GM23338 (cell line): ENCODE data around the gene PRKAR1B. TPM values are rescaled to one million over a fixed set of nuclear protein-coding genes. Genes with fewer than 3 reads are reported as not detected.

Experiments
- ATAC-seq: fragments of 200-7000 bp; cut with Tn5 transposase; 3 replicates; pipeline ENCODE4 v1.9.1; 2020
- DNase-seq: peaks from one replicate; pipeline ENCODE4 v3.0.0-alpha.2; 2015; ENCODE audit warnings: low spot score
- H2AFZ ChIP-seq: fragments of 200-600 bp; sonication (generic); 2 replicates; pipeline ENCODE4 v1.8.0; 2016; ENCODE audit warnings: antibody characterized with exemption, mild to moderate bottlenecking, moderate library complexity
- H3F3A ChIP-seq: fragments of 200-600 bp; sonication (generic); replicated peaks from 2 replicates; pipeline ENCODE4 v1.8.0; 2017; ENCODE audit warnings: antibody characterized with exemption, mixed run types, low read depth
- H3K27ac ChIP-seq: fragments of 200-600 bp; sonication (generic); 2 replicates; pipeline ENCODE4 v1.6.1; 2016; ENCODE audit warnings: low read depth
- H3K27me3 ChIP-seq: fragments of 200-600 bp; sonication (generic); 2 replicates; pipeline ENCODE4 v1.8.0; 2016; ENCODE audit warnings: mild to moderate bottlenecking, mixed run types, moderate library complexity; ENCODE audit not compliant: insufficient read depth
- H3K36me3 ChIP-seq: fragments of 200-600 bp; sonication (generic); 2 replicates; pipeline ENCODE4 v1.8.0; 2016; ENCODE audit warnings: mild to moderate bottlenecking; ENCODE audit not compliant: insufficient read depth
- H3K4me1 ChIP-seq: fragments of 200-600 bp; sonication (generic); 2 replicates; pipeline ENCODE4 v1.8.0; 2016; ENCODE audit warnings: mild to moderate bottlenecking, moderate library complexity; ENCODE audit not compliant: insufficient read depth
- H3K4me2 ChIP-seq: fragments of 200-600 bp; sonication (generic); 2 replicates; pipeline ENCODE4 v1.7.1; 2017; ENCODE audit warnings: mixed run types
- H3K4me3 ChIP-seq: fragments of 200-600 bp; sonication (generic); 2 replicates; pipeline ENCODE4 v1.6.1; 2016; ENCODE audit warnings: mixed run types
- H3K79me2 ChIP-seq: fragments of 200-600 bp; sonication (generic); replicated peaks from 2 replicates; pipeline ENCODE4 v1.8.0; 2017; ENCODE audit warnings: mild to moderate bottlenecking; ENCODE audit not compliant: insufficient read depth
- H3K9me2 ChIP-seq: fragments of 200-600 bp; sonication (generic); 2 replicates; pipeline ENCODE4 v1.8.0; 2017; ENCODE audit not compliant: insufficient read depth
- H4K20me1 ChIP-seq: fragments of 200-600 bp; sonication (generic); replicated peaks from 2 replicates; pipeline ENCODE4 v1.8.0; 2017; ENCODE audit warnings: mild to moderate bottlenecking; ENCODE audit not compliant: insufficient read depth
- H3K27ac Mint-ChIP-seq: 2 replicates; pipeline ENCODE4 v1.8.0; 2020; ENCODE audit warnings: inconsistent platforms, mild to moderate bottlenecking, moderate library complexity, mixed read lengths
- H3K27me3 Mint-ChIP-seq: 3 replicates; pipeline ENCODE4 v1.8.0; 2022; ENCODE audit warnings: low read depth, mild to moderate bottlenecking, moderate library complexity, mixed read lengths, inconsistent platforms; ENCODE audit not compliant: insufficient read depth, poor library complexity
- H3K36me3 Mint-ChIP-seq: 3 replicates; pipeline ENCODE4 v1.8.0; 2021; ENCODE audit warnings: low read depth, mild to moderate bottlenecking, inconsistent platforms, moderate library complexity, mixed read lengths
- H3K4me1 Mint-ChIP-seq: 3 replicates; pipeline ENCODE4 v1.8.0; 2020; ENCODE audit warnings: mild to moderate bottlenecking, inconsistent platforms, mixed read lengths
- H3K4me3 Mint-ChIP-seq: 3 replicates; pipeline ENCODE4 v1.8.0; 2021; ENCODE audit warnings: moderate library complexity, mild to moderate bottlenecking, inconsistent platforms, mixed read lengths
- H3K9me3 Mint-ChIP-seq: 3 replicates; pipeline ENCODE4 v1.8.0; 2020; ENCODE audit warnings: moderate library complexity, mild to moderate bottlenecking, inconsistent platforms, mixed read lengths
- CREB1 ChIP-seq: fragments of 250-450 bp; sonication (Bioruptor Pico); IDR thresholded peaks from 2 replicates; pipeline ENCODE4 v1.5.0; 2020; ENCODE audit warnings: low read depth, mild to moderate bottlenecking, moderate library complexity
- EZH2 ChIP-seq: fragments of 200-600 bp; sonication (generic); IDR thresholded peaks from one replicate; pipeline ENCODE4 v1.8.0; 2017; ENCODE audit warnings: antibody characterized with exemption, mild to moderate bottlenecking, low read depth; ENCODE audit not compliant: unreplicated experiment
- EZH2phosphoT487 ChIP-seq: fragments of 200-600 bp; sonication (generic); IDR thresholded peaks from one replicate; pipeline ENCODE4 v1.8.1; 2018; ENCODE audit warnings: antibody characterized with exemption; ENCODE audit not compliant: unreplicated experiment
- JUNB ChIP-seq: IDR thresholded peaks from one replicate; pipeline ENCODE4 v1.6.1; 2016; ENCODE audit warnings: antibody characterized with exemption; ENCODE audit not compliant: unreplicated experiment
- NANOG ChIP-seq: IDR thresholded peaks from 2 replicates; pipeline ENCODE4 v1.6.1; 2016; ENCODE audit warnings: antibody characterized with exemption, borderline replicate concordance
- POLR2AphosphoS5 ChIP-seq: IDR thresholded peaks from 2 replicates; pipeline ENCODE4 v1.6.1; 2016; ENCODE audit warnings: antibody characterized with exemption, low read depth
- STAT1 ChIP-seq: IDR thresholded peaks from one replicate; pipeline ENCODE4 v1.6.1; 2016; ENCODE audit warnings: antibody characterized with exemption; ENCODE audit not compliant: unreplicated experiment
- ZNF114 ChIP-seq: fragments of 250-450 bp; sonication (Bioruptor Pico); IDR thresholded peaks from 2 replicates; pipeline ENCODE4 v1.5.0; 2020; ENCODE audit warnings: mild to moderate bottlenecking, moderate library complexity
- ZNF331 ChIP-seq: fragments of 250-450 bp; sonication (Bioruptor Pico); IDR thresholded peaks from 2 replicates; pipeline ENCODE4 v1.5.0; 2020; ENCODE audit warnings: low read depth, mild to moderate bottlenecking, moderate library complexity
- polyA plus RNA-seq: library from polyadenylated mRNA; unstranded; fragments of >200 nt; fragmentation: Nextera tagmentation; extraction: Ambion mirVana; gene quantifications from 2 replicates; pipeline ENCODE4 v1.2.1, GENCODE V29; 2016
- total RNA-seq: library from RNA; depleted of rRNA; stranded (reverse); fragments of >200 nt; shearing (Covaris generic); gene quantifications from 2 replicates; pipeline ENCODE4 v1.2.3, GENCODE V29; 2014
- TF ChIP-seq, protein P1 (sequence below): fragments of 250-450 bp; sonication (Bioruptor Pico); IDR thresholded peaks from 2 replicates; pipeline ENCODE4 v1.5.0; 2020; ENCODE audit warnings: mild to moderate bottlenecking, moderate library complexity
- TF ChIP-seq, protein P2 (sequence below): IDR thresholded peaks from one replicate; pipeline ENCODE4 v1.6.1; 2018; ENCODE audit warnings: antibody characterized with exemption; ENCODE audit not compliant: unreplicated experiment
- TF ChIP-seq, protein P3 (sequence below): IDR thresholded peaks from 2 replicates; pipeline ENCODE4 v1.6.1; 2016; ENCODE audit warnings: antibody characterized with exemption
- TF ChIP-seq, protein P4 (sequence below), 2 experiments: fragments of 200-600 bp in 1 of 2; sonication (generic) in 1 of 2; conservative IDR thresholded peaks; 2 replicates each; pipeline versions ENCODE4 v1.5.1 to v1.6.1; 2016 to 2017; ENCODE audit warnings: antibody characterized with exemption in 2 of 2, low read depth in 2 of 2, mild to moderate bottlenecking in 2 of 2, moderate library complexity in 1 of 2

PRKAR1B gene
- total and polyA plus RNA-seq, 2 experiments from 2014 or later, result 35.7 to 36.7 TPM

DNA sequence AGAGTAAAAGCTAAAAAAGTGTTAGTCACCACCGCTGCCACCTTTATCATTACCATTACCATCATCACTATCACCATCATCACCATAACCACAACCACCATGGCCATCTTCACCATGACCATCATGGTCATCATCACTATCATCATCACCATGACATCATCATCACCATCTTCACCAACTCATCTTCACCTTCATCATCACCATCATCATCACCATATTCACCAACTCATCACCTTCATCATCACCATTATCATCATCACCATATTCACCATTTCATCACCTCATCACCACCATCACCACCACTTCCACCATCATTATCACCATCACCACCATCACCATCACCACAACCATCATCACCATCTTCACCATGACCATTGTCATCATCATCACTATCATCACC, 161.0 kb downstream of the PRKAR1B start:
- ATAC-seq (no peak), DNase-seq (no peak)
- H3K27me3 Mint-ChIP-seq, result peaks cover 10% of the 10 kb centered on the region

More for the DNA sequence above, 161.0 kb downstream of the PRKAR1B start:
- H3K36me3 ChIP-seq, result no peaks in the 10 kb centered on the region
- Mint-ChIP-seq H3K36me3 (peaks cover 3% of the 10 kb centered on the region), H3K4me3 (no peak overlapping the region), H3K9me3 (peaks cover 4% of the 10 kb centered on the region; the same call in 1 of the 3 replicates), H3K4me1 (no peaks in the 10 kb centered on the region; the same call in 2 of the 3 replicates), H3K27ac (no peak overlapping the region)
- peaks cover 5% of the 10 kb centered on the region for H3K9me2 ChIP-seq
- H3K79me2 ChIP-seq, result peaks cover 4% of the 10 kb centered on the region; the same call in 1 of the 2 replicates
- TF ChIP-seq EZH2phosphoT487 (no peak), ZNF114 (no peak), ZNF331 (no peak), CREB1 (CRISPR knock-in tag) (no peak), NANOG (no peak), STAT1 (no peak), JUNB (no peak), POLR2AphosphoS5 (no peak), EZH2 (no peak)
- TF ChIP-seq, protein P1, sequence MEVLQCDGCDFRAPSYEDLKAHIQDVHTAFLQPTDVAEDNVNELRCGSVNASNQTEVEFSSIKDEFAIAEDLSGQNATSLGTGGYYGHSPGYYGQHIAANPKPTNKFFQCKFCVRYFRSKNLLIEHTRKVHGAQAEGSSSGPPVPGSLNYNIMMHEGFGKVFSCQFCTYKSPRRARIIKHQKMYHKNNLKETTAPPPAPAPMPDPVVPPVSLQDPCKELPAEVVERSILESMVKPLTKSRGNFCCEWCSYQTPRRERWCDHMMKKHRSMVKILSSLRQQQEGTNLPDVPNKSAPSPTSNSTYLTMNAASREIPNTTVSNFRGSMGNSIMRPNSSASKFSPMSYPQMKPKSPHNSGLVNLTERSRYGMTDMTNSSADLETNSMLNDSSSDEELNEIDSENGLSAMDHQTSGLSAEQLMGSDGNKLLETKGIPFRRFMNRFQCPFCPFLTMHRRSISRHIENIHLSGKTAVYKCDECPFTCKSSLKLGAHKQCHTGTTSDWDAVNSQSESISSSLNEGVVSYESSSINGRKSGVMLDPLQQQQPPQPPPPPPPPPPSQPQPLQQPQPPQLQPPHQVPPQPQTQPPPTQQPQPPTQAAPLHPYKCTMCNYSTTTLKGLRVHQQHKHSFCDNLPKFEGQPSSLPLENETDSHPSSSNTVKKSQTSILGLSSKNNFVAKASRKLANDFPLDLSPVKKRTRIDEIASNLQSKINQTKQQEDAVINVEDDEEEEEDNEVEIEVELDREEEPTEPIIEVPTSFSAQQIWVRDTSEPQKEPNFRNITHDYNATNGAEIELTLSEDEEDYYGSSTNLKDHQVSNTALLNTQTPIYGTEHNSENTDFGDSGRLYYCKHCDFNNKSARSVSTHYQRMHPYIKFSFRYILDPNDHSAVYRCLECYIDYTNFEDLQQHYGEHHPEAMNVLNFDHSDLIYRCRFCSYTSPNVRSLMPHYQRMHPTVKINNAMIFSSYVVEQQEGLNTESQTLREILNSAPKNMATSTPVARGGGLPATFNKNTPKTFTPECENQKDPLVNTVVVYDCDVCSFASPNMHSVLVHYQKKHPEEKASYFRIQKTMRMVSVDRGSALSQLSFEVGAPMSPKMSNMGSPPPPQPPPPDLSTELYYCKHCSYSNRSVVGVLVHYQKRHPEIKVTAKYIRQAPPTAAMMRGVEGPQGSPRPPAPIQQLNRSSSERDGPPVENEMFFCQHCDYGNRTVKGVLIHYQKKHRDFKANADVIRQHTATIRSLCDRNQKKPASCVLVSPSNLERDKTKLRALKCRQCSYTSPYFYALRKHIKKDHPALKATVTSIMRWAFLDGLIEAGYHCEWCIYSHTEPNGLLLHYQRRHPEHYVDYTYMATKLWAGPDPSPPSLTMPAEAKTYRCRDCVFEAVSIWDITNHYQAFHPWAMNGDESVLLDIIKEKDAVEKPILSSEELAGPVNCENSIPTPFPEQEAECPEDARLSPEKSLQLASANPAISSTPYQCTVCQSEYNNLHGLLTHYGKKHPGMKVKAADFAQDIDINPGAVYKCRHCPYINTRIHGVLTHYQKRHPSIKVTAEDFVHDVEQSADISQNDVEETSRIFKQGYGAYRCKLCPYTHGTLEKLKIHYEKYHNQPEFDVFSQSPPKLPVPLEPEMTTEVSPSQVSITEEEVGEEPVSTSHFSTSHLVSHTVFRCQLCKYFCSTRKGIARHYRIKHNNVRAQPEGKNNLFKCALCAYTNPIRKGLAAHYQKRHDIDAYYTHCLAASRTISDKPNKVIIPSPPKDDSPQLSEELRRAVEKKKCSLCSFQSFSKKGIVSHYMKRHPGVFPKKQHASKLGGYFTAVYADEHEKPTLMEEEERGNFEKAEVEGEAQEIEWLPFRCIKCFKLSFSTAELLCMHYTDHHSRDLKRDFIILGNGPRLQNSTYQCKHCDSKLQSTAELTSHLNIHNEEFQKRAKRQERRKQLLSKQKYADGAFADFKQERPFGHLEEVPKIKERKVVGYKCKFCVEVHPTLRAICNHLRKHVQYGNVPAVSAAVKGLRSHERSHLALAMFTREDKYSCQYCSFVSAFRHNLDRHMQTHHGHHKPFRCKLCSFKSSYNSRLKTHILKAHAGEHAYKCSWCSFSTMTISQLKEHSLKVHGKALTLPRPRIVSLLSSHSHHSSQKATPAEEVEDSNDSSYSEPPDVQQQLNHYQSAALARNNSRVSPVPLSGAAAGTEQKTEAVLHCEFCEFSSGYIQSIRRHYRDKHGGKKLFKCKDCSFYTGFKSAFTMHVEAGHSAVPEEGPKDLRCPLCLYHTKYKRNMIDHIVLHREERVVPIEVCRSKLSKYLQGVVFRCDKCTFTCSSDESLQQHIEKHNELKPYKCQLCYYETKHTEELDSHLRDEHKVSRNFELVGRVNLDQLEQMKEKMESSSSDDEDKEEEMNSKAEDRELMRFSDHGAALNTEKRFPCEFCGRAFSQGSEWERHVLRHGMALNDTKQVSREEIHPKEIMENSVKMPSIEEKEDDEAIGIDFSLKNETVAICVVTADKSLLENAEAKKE (CRISPR knock-in tag), result no peak
- TF ChIP-seq, protein P2, sequence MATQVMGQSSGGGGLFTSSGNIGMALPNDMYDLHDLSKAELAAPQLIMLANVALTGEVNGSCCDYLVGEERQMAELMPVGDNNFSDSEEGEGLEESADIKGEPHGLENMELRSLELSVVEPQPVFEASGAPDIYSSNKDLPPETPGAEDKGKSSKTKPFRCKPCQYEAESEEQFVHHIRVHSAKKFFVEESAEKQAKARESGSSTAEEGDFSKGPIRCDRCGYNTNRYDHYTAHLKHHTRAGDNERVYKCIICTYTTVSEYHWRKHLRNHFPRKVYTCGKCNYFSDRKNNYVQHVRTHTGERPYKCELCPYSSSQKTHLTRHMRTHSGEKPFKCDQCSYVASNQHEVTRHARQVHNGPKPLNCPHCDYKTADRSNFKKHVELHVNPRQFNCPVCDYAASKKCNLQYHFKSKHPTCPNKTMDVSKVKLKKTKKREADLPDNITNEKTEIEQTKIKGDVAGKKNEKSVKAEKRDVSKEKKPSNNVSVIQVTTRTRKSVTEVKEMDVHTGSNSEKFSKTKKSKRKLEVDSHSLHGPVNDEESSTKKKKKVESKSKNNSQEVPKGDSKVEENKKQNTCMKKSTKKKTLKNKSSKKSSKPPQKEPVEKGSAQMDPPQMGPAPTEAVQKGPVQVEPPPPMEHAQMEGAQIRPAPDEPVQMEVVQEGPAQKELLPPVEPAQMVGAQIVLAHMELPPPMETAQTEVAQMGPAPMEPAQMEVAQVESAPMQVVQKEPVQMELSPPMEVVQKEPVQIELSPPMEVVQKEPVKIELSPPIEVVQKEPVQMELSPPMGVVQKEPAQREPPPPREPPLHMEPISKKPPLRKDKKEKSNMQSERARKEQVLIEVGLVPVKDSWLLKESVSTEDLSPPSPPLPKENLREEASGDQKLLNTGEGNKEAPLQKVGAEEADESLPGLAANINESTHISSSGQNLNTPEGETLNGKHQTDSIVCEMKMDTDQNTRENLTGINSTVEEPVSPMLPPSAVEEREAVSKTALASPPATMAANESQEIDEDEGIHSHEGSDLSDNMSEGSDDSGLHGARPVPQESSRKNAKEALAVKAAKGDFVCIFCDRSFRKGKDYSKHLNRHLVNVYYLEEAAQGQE, result no peak
- TF ChIP-seq, protein P3, sequence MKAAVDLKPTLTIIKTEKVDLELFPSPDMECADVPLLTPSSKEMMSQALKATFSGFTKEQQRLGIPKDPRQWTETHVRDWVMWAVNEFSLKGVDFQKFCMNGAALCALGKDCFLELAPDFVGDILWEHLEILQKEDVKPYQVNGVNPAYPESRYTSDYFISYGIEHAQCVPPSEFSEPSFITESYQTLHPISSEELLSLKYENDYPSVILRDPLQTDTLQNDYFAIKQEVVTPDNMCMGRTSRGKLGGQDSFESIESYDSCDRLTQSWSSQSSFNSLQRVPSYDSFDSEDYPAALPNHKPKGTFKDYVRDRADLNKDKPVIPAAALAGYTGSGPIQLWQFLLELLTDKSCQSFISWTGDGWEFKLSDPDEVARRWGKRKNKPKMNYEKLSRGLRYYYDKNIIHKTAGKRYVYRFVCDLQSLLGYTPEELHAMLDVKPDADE, result no peak
- TF ChIP-seq, protein P4, sequence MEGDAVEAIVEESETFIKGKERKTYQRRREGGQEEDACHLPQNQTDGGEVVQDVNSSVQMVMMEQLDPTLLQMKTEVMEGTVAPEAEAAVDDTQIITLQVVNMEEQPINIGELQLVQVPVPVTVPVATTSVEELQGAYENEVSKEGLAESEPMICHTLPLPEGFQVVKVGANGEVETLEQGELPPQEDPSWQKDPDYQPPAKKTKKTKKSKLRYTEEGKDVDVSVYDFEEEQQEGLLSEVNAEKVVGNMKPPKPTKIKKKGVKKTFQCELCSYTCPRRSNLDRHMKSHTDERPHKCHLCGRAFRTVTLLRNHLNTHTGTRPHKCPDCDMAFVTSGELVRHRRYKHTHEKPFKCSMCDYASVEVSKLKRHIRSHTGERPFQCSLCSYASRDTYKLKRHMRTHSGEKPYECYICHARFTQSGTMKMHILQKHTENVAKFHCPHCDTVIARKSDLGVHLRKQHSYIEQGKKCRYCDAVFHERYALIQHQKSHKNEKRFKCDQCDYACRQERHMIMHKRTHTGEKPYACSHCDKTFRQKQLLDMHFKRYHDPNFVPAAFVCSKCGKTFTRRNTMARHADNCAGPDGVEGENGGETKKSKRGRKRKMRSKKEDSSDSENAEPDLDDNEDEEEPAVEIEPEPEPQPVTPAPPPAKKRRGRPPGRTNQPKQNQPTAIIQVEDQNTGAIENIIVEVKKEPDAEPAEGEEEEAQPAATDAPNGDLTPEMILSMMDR (conservative IDR thresholded peaks at IDR 0.05; ENCODE audit: low read depth in 2 of 2), result no peak
- no peaks in the 10 kb centered on the region for H3F3A ChIP-seq
- H2AFZ ChIP-seq, result no peak overlapping the region
- H3K4me3 ChIP-seq, result no peak overlapping the region
- H3K27ac ChIP-seq, result no peak overlapping the region
- no peaks in the 10 kb centered on the region for H3K4me1 ChIP-seq
- no peak overlapping the region for H3K4me2 ChIP-seq
- no peaks in the 10 kb centered on the region for H3K27me3 ChIP-seq
- no peaks in the 10 kb centered on the region for H4K20me1 ChIP-seq
